ENCODE results near the gene OR5AC2. TPM values are rescaled to one million over a fixed set of nuclear protein-coding genes. Genes with fewer than 3 reads are reported as not detected.

The OR5AC2 gene
- total RNA-seq, 2 donors from 2014 or later: not detected

DNA sequence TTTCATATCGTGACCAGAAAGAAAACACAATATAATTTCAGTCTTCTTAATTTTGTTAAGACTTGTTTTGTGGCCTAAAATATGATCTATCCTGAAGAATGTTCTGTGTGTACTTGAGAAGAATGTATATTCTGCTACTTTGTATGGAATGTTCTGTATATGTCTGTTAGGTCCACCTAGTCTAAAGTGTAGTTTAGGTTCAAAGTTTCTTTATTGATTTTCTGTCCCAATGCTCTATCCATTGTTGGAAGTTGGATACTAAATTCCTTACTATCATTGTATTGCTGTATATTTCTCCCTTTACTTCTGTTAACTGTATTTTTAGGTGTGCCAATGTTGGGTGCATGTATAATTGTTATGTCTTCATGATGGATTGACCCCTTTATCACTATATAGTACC is 21.2 kb downstream of the OR5AC2 start:
- H3K27me3 ChIP-seq (ENCODE audit: control insufficient read depth, insufficient read depth, low read length, poor library complexity, severe bottlenecking): no peaks in the 10 kb centered on the region
- H3K4me3 ChIP-seq (ENCODE audit: low read length): no peak overlapping the region
- Mint-ChIP-seq H3K4me1 (no peaks in the 10 kb centered on the region), H3K9me3 (peaks cover 15% of the 10 kb centered on the region), H3K4me3 (no peak overlapping the region), H3K27me3 (ENCODE audit: insufficient read depth) (no peaks in the 10 kb centered on the region), H3K27ac (no peak overlapping the region), H3K36me3 (ENCODE audit: low read depth) (no peaks in the 10 kb centered on the region)
- TF ChIP-seq, protein P1, sequence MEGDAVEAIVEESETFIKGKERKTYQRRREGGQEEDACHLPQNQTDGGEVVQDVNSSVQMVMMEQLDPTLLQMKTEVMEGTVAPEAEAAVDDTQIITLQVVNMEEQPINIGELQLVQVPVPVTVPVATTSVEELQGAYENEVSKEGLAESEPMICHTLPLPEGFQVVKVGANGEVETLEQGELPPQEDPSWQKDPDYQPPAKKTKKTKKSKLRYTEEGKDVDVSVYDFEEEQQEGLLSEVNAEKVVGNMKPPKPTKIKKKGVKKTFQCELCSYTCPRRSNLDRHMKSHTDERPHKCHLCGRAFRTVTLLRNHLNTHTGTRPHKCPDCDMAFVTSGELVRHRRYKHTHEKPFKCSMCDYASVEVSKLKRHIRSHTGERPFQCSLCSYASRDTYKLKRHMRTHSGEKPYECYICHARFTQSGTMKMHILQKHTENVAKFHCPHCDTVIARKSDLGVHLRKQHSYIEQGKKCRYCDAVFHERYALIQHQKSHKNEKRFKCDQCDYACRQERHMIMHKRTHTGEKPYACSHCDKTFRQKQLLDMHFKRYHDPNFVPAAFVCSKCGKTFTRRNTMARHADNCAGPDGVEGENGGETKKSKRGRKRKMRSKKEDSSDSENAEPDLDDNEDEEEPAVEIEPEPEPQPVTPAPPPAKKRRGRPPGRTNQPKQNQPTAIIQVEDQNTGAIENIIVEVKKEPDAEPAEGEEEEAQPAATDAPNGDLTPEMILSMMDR (conservative IDR thresholded peaks at IDR 0.05): no peak
- WGBS, 2 experiments (ENCODE audit: insufficient coverage in 1 of 2, insufficient read length in 1 of 2): no CpG with 5 or more reads among the region's 1 CpG
- H3K4me1 ChIP-seq (ENCODE audit: control insufficient read depth, insufficient read depth, low read length): no peaks in the 10 kb centered on the region
- H3K27ac ChIP-seq (ENCODE audit: low read depth, low read length): no peak overlapping the region
- no peak overlapping the region for H3K9ac ChIP-seq (ENCODE audit: extremely low read depth, low read length, poor library complexity, severe bottlenecking)
- no peak for DNase-seq
- H3K9me3 ChIP-seq (ENCODE audit: control insufficient read depth, low read length): peaks cover 9% of the 10 kb centered on the region
- no peaks in the 10 kb centered on the region for H3K36me3 ChIP-seq (ENCODE audit: control insufficient read depth, insufficient read depth, low read length)

DNA sequence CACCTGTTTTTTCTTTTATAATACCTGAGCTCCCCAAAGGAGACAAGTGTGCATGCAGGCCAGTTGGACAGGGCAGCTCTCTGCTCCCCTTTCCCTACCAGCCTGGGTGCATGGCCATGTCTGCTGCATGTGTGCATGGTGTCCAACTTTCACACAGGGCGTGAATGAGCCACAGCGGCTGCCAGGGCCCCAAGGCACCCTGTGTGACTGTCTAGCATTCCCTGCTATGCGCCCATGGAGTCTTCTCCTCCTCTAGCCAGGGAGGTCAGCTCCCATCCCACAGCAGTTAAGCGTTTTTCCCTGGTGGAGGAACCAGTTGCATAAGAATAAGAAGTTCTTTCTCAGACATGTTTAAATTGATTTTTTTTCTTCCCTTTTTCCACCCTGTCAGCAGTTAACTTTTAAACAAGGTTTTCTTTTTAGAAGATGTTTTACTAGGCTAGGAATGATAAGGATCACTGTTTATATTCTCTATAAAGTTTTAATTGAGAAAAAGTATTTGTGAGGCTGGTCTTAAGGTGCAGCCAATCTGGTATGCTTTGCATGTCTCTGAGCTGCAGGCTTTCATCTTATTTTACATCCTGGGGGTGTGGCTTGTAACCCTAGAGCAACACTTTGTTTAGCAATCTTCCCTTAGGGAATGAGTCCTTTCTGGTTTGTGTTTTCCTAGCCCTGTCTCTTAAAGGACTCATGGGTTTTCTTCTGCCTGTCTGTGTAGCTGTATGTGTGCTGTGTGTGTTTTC is 23.0 kb downstream of the OR5AC2 start:
- TF ChIP-seq, protein P1 (conservative IDR thresholded peaks at IDR 0.05): no peak
- no peak overlapping the region for H3K4me3 Mint-ChIP-seq
- H3K4me3 ChIP-seq (ENCODE audit: low read length): no peak overlapping the region
- H3K4me1 Mint-ChIP-seq: no peaks in the 10 kb centered on the region
- H3K27ac ChIP-seq (ENCODE audit: low read depth, low read length): no peak overlapping the region
- H3K27me3 Mint-ChIP-seq (ENCODE audit: insufficient read depth): no peaks in the 10 kb centered on the region
- 90% methylated on average over 4 of the region's 4 CpGs; no CpG with 5 or more reads in 1 of the 2 experiments for WGBS, 2 experiments (ENCODE audit: insufficient coverage in 1 of 2, insufficient read length in 1 of 2)
- H3K36me3 ChIP-seq (ENCODE audit: control insufficient read depth, insufficient read depth, low read length): no peaks in the 10 kb centered on the region
- no peaks in the 10 kb centered on the region for H3K27me3 ChIP-seq (ENCODE audit: control insufficient read depth, insufficient read depth, low read length, poor library complexity, severe bottlenecking)
- no peaks in the 10 kb centered on the region for H3K36me3 Mint-ChIP-seq (ENCODE audit: low read depth)
- H3K27ac Mint-ChIP-seq: no peak overlapping the region
- no peak overlapping the region for H3K9ac ChIP-seq (ENCODE audit: extremely low read depth, low read length, poor library complexity, severe bottlenecking)
- H3K9me3 Mint-ChIP-seq: peaks cover 15% of the 10 kb centered on the region
- H3K9me3 ChIP-seq (ENCODE audit: control insufficient read depth, low read length): peaks cover 9% of the 10 kb centered on the region
- DNase-seq: no peak
- H3K4me1 ChIP-seq (ENCODE audit: control insufficient read depth, insufficient read depth, low read length): no peaks in the 10 kb centered on the region

DNA sequence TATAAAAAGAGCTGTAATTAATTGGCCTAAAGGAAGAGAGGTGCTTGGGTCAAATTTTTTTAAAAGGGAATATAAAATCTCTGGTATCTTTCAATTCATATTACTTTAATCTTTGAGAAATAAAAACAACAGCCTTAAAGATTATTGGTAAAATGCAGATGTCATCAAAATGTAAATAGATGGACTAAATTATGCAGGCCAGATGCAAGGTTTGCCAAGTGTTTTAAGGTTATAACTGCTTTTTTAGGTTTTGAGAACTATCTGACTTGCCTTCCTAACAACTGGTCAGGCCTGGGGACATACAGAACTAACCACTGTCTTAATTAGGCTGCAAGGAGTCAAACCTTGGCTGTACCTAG is 23.6 kb downstream of the OR5AC2 start:
- H3K4me3 Mint-ChIP-seq: no peak overlapping the region
- no peak overlapping the region for H3K27ac Mint-ChIP-seq
- H3K27me3 Mint-ChIP-seq (ENCODE audit: insufficient read depth): no peaks in the 10 kb centered on the region
- H3K27ac ChIP-seq (ENCODE audit: low read depth, low read length): no peak overlapping the region
- H3K27me3 ChIP-seq (ENCODE audit: control insufficient read depth, insufficient read depth, low read length, poor library complexity, severe bottlenecking): no peaks in the 10 kb centered on the region
- no peak overlapping the region for H3K4me3 ChIP-seq (ENCODE audit: low read length)
- TF ChIP-seq, protein P1 (conservative IDR thresholded peaks at IDR 0.05): no peak
- no peak overlapping the region for H3K9ac ChIP-seq (ENCODE audit: extremely low read depth, low read length, poor library complexity, severe bottlenecking)
- H3K4me1 Mint-ChIP-seq: no peaks in the 10 kb centered on the region
- H3K9me3 Mint-ChIP-seq: peaks cover 15% of the 10 kb centered on the region
- H3K9me3 ChIP-seq (ENCODE audit: control insufficient read depth, low read length): peaks cover 9% of the 10 kb centered on the region
- no peaks in the 10 kb centered on the region for H3K36me3 ChIP-seq (ENCODE audit: control insufficient read depth, insufficient read depth, low read length)
- no peak for DNase-seq
- H3K4me1 ChIP-seq (ENCODE audit: control insufficient read depth, insufficient read depth, low read length): no peaks in the 10 kb centered on the region
- no peaks in the 10 kb centered on the region for H3K36me3 Mint-ChIP-seq (ENCODE audit: low read depth)

All from endodermal cell (in vitro differentiated cells).